ENCODE results near the gene MFRP. TPM values are rescaled to one million over a fixed set of nuclear protein-coding genes. Genes with fewer than 3 reads are reported as not detected.

Gene MFRP
- total RNA-seq, 4 donors from 2014 or later, result not detected

DNA sequence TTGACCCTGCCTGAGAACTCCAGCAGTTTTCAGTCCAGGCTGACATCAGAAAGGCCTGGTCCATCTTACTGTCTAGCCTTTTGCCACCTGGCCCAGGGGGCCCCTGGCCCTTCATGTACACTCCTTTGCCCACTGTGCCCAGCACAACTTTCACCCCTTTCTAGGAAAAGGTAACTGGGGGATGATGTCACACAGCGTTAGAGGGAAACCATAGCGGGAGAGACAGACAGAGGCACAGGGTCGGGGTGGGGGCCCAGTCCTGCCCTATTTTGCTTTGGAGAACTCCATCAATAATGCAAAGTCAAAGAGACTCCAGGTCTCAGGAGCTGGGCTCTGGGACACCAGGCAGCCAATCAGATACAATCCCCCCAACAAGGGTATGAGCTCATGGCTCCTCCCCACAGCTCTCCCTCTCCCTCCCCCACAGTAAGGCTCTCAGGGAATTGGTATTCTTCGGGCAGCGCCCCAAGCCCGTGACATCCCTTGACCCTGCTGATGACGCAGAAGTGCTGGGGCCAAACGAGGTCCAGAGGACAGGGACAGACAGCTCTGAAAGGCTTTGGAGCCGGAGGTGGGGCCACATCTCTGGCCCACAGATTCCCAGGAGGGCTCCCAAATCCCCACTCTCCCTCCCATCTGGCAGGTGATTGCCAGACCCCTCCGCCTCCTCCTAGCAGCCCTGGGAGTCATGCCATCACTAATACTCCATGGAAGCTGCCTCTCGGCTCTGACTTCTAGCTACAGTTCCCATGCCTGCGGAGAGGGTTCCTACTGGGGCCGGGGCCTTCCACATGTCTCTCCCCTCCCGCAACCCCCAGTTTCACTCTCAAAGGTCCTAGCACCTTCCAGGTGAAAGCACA is 29.1 kb upstream of the MFRP start:
- H3K27ac ChIP-seq, result peak overlapping the region; percentile 44 to 85 (median 72)
- intact Hi-C loops (cut with DNase I), result no loop called here
- TF ChIP-seq POLR2A (IDR thresholded peaks at IDR 0.05) (no peak), CTCF (IDR thresholded peaks at IDR 0.05) (no peak)
- no peaks in the 10 kb centered on the region for H3K9me3 ChIP-seq
- peak; percentile 53 to 57 for DNase-seq
- H3K27me3 ChIP-seq, result no peaks in the 10 kb centered on the region
- peaks cover 25 to 42% of the 10 kb centered on the region in 2 donors for H3K4me1 ChIP-seq
- 48 to 52% methylated on average over 13 to 14 of the region's 14 CpGs for WGBS, 2 donors
- no peak overlapping the region for H3K4me3 ChIP-seq (replicated peaks in 1 of 3)
- H3K36me3 ChIP-seq, result no peaks in the 10 kb centered on the region

- intact Hi-C loops (cut with DNase I), result no loop called here
- DNase-seq, result no peak
- 41 to 59% methylated on average over 8 to 10 of the region's 11 CpGs for WGBS, 2 donors
Measured at GRCh38 chr11:119374632-119375336, 28.3 kb upstream of the MFRP start.

GRCh38 chr11:119373921-119374631 is 27.6 kb upstream of the MFRP start:
- Histone ChIP-seq H3K27me3 (no peaks in the 10 kb centered on the region), H3K9me3 (no peaks in the 10 kb centered on the region), H3K36me3 (no peaks in the 10 kb centered on the region), H3K4me1 (peaks cover 38 to 53% of the 10 kb centered on the region in 2 donors), H3K4me3 (replicated peaks in 1 of 3) (no peak overlapping the region), H3K27ac (no peak overlapping the region)
- 46 to 63% methylated on average over 5 of the region's 5 CpGs for WGBS, 2 donors
- intact Hi-C loops (cut with DNase I), result no loop called here
- TF ChIP-seq POLR2A (IDR thresholded peaks at IDR 0.05) (no peak), CTCF (IDR thresholded peaks at IDR 0.05) (peak; percentile 68 to 91 (median 86))
- DNase-seq, result peak; percentile 73 to 76

More at GRCh38 chr11:119374632-119375336, 28.3 kb upstream of the MFRP start:
- H3K4me3 ChIP-seq (replicated peaks in 1 of 3), result no peak overlapping the region
- H3K27me3 ChIP-seq, result no peaks in the 10 kb centered on the region
- H3K4me1 ChIP-seq, result peaks cover 31 to 46% of the 10 kb centered on the region in 2 donors
- H3K36me3 ChIP-seq, result no peaks in the 10 kb centered on the region
- H3K27ac ChIP-seq, result peak overlapping the region in 2 of 3 donors; percentile 22 to 85
- no peaks in the 10 kb centered on the region for H3K9me3 ChIP-seq
- TF ChIP-seq CTCF (IDR thresholded peaks at IDR 0.05) (no peak), POLR2A (IDR thresholded peaks at IDR 0.05) (no peak)

DNA sequence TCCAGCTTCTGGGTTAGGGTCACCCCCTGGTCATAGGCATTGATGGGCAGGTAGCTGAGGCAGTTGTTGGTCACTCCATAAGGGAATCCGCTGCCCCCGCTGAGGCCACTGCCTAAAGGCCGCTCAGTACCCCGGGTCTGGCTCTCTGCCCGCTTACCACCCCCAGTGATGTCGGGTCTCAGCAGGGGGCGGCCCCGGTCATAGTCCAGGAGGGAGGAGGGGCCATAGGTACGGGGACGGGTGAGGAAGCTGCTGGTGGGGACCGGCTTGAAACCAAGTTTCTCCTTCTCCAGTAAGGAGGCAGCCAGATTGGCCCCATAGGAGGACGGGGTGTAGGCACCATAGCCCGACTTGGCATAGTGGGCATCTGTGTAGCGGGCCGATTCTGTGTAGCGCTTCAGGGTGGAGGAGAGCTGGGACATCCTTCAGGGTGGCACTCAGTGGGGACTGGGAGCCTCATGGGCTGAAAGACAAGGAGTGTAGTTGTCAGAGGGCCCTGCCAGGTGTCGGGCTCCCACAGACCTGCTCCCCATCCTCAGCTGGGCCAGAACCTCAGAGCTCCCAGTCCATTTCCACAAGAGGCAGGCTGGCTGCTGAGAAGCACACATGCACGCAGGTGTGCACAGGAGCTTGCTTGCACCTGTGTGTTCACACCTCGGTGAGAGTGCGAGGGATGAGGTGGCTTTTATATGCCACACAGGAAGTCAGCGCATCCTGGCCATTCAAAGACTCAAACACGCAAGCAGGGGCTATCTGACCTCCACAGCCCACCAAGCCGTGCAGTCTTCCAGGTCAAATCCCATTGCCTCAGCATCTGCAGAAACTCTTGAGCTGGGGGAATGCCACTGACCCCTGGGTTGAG is 26.8 kb upstream of the MFRP start:
- Histone ChIP-seq H3K9me3 (no peaks in the 10 kb centered on the region), H3K36me3 (no peaks in the 10 kb centered on the region), H3K27me3 (no peaks in the 10 kb centered on the region), H3K4me1 (peaks cover 46 to 61% of the 10 kb centered on the region in 2 donors), H3K4me3 (replicated peaks in 1 of 3) (no peak overlapping the region), H3K27ac (no peak overlapping the region)
- intact Hi-C loops (cut with DNase I), result no loop called here
- 89 to 97% methylated on average over 7 to 22 of the region's 23 CpGs for WGBS, 2 donors
- DNase-seq, result no peak
- TF ChIP-seq POLR2A (IDR thresholded peaks at IDR 0.05) (no peak), CTCF (IDR thresholded peaks at IDR 0.05) (no peak)

Data from thyroid gland (tissue), 4 donors.